D721Med (cell line): ENCODE results near the gene HAND1.

Experiments used
- DNase-seq: peaks from one replicate; pipeline ENCODE4 v3.0.0; 2011; ENCODE audit warnings: low spot score; ENCODE audit not compliant: insufficient read length
- FAIRE-seq: peaks from 2 replicates; lab custom pipeline; 2011; peaks lifted over from hg19 to GRCh38; lab: Jason Lieb, UNC
- TF ChIP-seq, protein P1 (sequence below): IDR thresholded peaks from 2 replicates; pipeline ENCODE4 v1.5.1; 2012; ENCODE audit warnings: mild to moderate bottlenecking, control low read depth; ENCODE audit not compliant: insufficient read depth; ENCODE audit errors: missing control alignments

The HAND1 gene

DNA sequence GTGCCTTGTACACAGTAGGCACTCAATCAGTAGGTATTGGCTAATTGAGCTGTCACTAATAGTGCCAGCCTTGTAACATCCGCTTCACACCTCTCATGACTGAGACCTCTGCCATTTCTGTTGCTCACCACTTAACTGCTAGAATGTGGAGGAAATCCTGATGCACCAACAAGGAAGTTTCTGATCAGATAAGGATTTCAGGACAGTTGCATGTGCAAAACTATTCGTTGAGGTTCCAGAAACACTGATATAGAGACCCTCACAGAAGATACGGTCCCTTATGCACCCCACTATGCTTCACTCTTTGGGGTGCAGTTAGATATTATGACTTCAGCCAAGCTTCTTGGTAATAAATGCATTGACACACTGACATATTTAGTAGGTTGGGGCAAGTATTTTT lies 21.5 kb downstream of the HAND1 start:
- DNase-seq (no peak), FAIRE-seq (no peak)
- TF ChIP-seq, protein P1, sequence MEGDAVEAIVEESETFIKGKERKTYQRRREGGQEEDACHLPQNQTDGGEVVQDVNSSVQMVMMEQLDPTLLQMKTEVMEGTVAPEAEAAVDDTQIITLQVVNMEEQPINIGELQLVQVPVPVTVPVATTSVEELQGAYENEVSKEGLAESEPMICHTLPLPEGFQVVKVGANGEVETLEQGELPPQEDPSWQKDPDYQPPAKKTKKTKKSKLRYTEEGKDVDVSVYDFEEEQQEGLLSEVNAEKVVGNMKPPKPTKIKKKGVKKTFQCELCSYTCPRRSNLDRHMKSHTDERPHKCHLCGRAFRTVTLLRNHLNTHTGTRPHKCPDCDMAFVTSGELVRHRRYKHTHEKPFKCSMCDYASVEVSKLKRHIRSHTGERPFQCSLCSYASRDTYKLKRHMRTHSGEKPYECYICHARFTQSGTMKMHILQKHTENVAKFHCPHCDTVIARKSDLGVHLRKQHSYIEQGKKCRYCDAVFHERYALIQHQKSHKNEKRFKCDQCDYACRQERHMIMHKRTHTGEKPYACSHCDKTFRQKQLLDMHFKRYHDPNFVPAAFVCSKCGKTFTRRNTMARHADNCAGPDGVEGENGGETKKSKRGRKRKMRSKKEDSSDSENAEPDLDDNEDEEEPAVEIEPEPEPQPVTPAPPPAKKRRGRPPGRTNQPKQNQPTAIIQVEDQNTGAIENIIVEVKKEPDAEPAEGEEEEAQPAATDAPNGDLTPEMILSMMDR = no peak

DNA sequence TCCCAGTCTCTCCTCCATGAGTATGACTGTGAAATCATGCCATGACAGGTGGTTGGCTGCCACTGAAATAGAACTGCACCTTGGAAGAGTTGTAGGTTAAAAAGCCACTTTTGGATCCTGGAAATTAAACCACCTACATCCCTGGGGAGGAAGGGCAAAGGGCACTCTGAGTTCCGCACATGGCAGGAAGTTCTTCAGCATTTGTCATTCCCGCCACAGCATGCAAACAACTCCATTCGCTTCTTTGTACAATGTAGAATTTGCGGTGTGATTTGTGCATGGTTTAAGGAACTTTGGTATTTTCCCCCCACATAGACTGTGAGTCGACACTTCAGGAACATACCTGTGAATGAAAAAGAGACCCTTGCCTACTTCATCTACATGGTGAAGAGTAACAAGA lies 22.4 kb downstream of the HAND1 start:
- FAIRE-seq (no peak), DNase-seq (no peak)
- TF ChIP-seq, protein P1 = no peak

DNA sequence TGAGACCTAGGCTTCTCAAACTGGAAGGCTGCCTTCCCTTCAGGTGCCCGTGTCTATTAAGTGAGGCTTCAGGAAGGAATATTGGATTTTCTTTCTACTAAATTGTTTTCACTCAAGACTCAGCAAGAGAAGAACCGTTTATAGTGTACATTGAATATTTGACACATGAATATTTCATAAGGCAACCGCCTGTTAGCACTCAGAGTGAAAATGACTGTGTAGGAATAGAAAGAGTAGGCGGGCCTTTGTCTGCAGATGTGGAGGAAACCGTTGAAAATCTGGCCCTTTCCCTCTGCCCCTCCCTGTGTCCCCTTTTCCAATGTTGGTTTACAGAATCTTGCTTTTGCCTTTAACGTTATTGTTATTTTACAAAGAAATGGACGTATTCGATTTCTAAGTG lies 26.1 kb downstream of the HAND1 start:
- no peak for FAIRE-seq
- TF ChIP-seq, protein P1 = no peak
- no peak for DNase-seq

DNA sequence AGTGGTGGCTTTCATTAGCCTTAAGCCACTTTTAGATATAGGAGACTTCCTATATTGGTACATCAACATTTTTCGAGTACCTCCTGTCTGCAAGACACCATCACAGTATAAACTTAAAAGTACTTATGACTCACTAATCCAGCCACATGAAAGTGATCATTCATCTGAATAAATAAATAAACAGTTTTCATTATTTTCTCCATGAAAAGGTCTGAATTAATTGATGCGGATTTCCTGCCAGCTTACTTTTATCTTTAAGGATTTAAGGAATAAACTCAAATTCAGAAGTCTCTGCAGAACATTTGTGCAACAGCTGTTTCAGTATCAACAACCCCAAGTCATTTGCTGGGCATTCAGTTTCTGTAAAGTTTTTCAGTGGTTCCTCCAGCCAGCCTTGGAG lies 28.2 kb downstream of the HAND1 start:
- TF ChIP-seq, protein P1 = no peak
- no peak for DNase-seq

DNA sequence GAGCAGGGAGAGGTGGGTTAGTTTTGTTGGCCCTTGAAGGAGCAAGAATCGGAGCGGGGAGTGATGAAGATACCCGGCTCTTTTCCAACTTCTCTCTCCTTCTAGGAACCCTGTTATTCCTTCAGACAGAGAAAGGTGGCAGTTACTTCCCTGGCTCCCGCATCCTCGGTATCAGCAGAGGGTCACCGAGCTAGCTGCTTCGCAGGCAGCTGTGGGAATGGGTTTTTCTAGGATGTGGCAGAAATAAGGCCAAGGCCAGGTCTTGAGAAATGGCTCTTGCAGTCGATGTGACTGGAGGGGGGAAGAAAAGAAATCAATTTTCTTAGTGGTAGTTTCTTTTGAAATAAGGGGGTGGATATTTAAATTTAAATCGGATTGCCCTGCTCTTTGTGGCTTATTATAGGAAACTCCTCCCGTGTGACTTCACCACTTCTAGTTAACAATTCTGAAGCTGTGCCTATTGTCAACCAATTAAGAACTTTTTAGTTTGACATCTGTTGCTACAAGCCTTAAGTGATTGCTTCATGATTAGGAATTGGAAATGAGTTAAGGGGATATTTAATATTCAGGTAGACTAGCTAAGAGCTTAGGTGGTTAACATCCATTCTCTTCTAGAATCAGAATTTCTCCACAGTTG lies 30.8 kb downstream of the HAND1 start:
- FAIRE-seq (no peak), DNase-seq (no peak)
- TF ChIP-seq, protein P1 = no peak

More for the DNA sequence above, 28.2 kb downstream of the HAND1 start:
- FAIRE-seq = no peak

DNA sequence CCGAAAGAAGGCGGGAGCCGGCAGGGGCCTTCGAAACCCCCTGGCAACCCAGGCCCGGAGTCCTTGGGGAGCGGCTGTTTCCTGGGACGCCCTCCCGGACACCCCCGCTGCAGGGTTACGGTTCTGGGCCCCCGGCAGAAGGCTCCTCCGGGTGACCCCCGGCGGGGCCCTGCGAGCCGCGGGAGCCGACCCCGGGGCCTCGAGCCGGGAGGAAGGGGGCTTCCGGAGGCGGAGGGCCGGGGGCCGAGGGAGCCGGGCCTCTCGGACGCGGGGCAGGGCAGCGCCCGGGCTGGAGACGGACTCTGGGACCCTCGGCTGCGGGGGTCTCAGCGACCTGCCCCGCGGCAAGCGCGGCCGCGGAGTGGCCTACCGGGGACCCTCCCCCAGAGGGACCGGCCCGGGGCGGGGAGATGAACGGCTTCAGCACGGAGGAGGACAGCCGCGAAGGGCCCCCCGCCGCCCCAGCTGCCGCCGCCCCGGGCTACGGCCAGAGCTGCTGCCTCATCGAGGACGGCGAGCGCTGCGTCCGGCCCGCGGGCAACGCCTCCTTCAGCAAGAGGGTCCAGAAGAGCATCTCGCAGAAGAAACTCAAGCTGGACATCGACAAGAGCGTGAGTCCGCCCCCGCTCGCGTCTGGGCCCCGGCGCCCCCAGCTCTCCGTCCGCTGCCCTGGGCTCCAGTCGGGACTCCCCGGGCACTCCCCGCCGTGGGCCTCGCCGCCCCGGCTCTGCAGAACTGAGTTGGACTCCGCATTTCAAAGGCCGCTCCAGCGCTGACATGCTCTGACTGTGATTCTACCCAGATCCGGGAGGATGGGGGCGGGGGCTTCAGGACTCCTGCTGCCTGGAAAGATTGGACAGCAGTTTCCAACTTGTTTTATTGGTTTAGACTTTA lies 31.6 kb downstream of the HAND1 start:
- FAIRE-seq (no peak), DNase-seq (no peak)
- TF ChIP-seq, protein P1 = no peak
